Kidney (tissue), 14 donors: ENCODE results near the gene SLX4IP. TPM values are rescaled to one million over a fixed set of nuclear protein-coding genes. Genes with fewer than 3 reads are reported as not detected.

Source experiments
- DNase-seq, 5 donors: peaks; one replicate each; pipeline ENCODE4 v3.0.0-alpha.2; 2013 to 2020
- FAIRE-seq: peaks from 2 replicates; lab custom pipeline; 2012; peaks lifted over from hg19 to GRCh38; lab: Jason Lieb, UNC
- H3K27ac ChIP-seq, 2 donors: one replicate each; pipeline ENCODE4 v1.7.0; 2013; ENCODE audit warnings: low read depth in 2 of 2, low read length in 2 of 2, inconsistent platforms in 1 of 2
- H3K27me3 ChIP-seq: one replicate; pipeline ENCODE4 v1.7.1; 2013; ENCODE audit warnings: low read length, inconsistent platforms; ENCODE audit not compliant: control insufficient read depth, insufficient read depth
- H3K36me3 ChIP-seq, 3 donors: one replicate each; pipeline versions ENCODE4 v1.7.0 to v1.7.1; 2013; ENCODE audit warnings: low read length in 3 of 3, control low read depth in 1 of 3, inconsistent platforms in 1 of 3; ENCODE audit not compliant: insufficient read depth in 3 of 3, control insufficient read depth in 2 of 3
- H3K4me1 ChIP-seq, 3 donors: one replicate each; pipeline versions ENCODE4 v1.7.0 to v1.7.1; 2013; ENCODE audit warnings: low read length in 3 of 3, inconsistent platforms in 1 of 3, low read depth in 1 of 3; ENCODE audit not compliant: control insufficient read depth in 2 of 3, insufficient read depth in 2 of 3
- H3K4me3 ChIP-seq, 3 donors: one replicate each; pipeline versions ENCODE4 v1.7.0 to v1.8.1; 2013; ENCODE audit warnings: low read length in 3 of 3, control low read depth in 1 of 3, inconsistent platforms in 1 of 3
- H3K9ac ChIP-seq, 3 donors: one replicate each; pipeline versions ENCODE4 v1.7.0 to v1.7.1; 2013; ENCODE audit warnings: low read length in 3 of 3, control low read depth in 1 of 3, inconsistent platforms in 1 of 3
- H3K9me3 ChIP-seq, 3 donors: one replicate each; pipeline versions ENCODE4 v1.7.0 to v1.7.1; 2013; ENCODE audit warnings: low read length in 3 of 3, control low read depth in 1 of 3, inconsistent platforms in 1 of 3; ENCODE audit not compliant: control insufficient read depth in 2 of 3, insufficient read depth in 1 of 3
- intact Hi-C: fragments of 100-400 bp; cut with DNase I; formaldehyde crosslinking; loops from one replicate; pipeline ENCODE4 v1.11.1; 2022
- polyA plus RNA-seq: library from polyadenylated mRNA; stranded (reverse); fragments of 350-450 nt; fragmentation: Illumina TruSeq; extraction: RNeasy Lipid Tissue Mini Kit (QIAGEN cat#74804); gene quantifications from one replicate; pipeline ENCODE4 v1.2.3, GENCODE V29; 2014; ENCODE audit warnings: low read depth, low replicate concordance; ENCODE audit not compliant: insufficient read depth
- total RNA-seq: library from RNA; stranded (reverse); fragmentation: NEBNext Ultra II Directional; extraction: Animal tissue kit (Norgen Biotek cat#: 25700); gene quantifications from one replicate; pipeline ENCODE4 v1.2.1, GENCODE V29; 2021
- TF ChIP-seq, protein P1 (sequence below): IDR thresholded peaks from 3 replicates; pipeline ENCODE4 v1.5.1; 2012; ENCODE audit warnings: mild to moderate bottlenecking, moderate library complexity, borderline replicate concordance; ENCODE audit not compliant: insufficient read depth; ENCODE audit errors: extremely low read depth
- donor health status: control.
- donor health status: control.
- donor health status: control.
- donor health status: control.
- donor health status: control.
- donor health status: DM: yes; HTN: yes; CAD: no.
- donor health status: Normal renal cell carcinoma (clear cell type).

SLX4IP gene
- total and polyA plus RNA-seq, 2 donors from 2014 or later = 2.6 to 7.6 TPM

GRCh38 chr20:10648651-10649050, 213.5 kb downstream of the SLX4IP start:
- no peak for DNase-seq
- TF ChIP-seq, protein P1, sequence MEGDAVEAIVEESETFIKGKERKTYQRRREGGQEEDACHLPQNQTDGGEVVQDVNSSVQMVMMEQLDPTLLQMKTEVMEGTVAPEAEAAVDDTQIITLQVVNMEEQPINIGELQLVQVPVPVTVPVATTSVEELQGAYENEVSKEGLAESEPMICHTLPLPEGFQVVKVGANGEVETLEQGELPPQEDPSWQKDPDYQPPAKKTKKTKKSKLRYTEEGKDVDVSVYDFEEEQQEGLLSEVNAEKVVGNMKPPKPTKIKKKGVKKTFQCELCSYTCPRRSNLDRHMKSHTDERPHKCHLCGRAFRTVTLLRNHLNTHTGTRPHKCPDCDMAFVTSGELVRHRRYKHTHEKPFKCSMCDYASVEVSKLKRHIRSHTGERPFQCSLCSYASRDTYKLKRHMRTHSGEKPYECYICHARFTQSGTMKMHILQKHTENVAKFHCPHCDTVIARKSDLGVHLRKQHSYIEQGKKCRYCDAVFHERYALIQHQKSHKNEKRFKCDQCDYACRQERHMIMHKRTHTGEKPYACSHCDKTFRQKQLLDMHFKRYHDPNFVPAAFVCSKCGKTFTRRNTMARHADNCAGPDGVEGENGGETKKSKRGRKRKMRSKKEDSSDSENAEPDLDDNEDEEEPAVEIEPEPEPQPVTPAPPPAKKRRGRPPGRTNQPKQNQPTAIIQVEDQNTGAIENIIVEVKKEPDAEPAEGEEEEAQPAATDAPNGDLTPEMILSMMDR = no peak
- no peak for FAIRE-seq
- H3K9me3 ChIP-seq = no peaks in the 10 kb centered on the region
- H3K36me3 ChIP-seq = peaks cover 14 to 79% (median 31%) of the 10 kb centered on the region in 3 donors
- peaks cover 0 to 3% (median 2%) of the 10 kb centered on the region in 3 donors for H3K4me1 ChIP-seq
- H3K27me3 ChIP-seq = no peaks in the 10 kb centered on the region
- no peak overlapping the region for H3K4me3 ChIP-seq
- no peak overlapping the region for H3K27ac ChIP-seq
- no peak overlapping the region for H3K9ac ChIP-seq
- intact Hi-C loops = no loop called here

DNA sequence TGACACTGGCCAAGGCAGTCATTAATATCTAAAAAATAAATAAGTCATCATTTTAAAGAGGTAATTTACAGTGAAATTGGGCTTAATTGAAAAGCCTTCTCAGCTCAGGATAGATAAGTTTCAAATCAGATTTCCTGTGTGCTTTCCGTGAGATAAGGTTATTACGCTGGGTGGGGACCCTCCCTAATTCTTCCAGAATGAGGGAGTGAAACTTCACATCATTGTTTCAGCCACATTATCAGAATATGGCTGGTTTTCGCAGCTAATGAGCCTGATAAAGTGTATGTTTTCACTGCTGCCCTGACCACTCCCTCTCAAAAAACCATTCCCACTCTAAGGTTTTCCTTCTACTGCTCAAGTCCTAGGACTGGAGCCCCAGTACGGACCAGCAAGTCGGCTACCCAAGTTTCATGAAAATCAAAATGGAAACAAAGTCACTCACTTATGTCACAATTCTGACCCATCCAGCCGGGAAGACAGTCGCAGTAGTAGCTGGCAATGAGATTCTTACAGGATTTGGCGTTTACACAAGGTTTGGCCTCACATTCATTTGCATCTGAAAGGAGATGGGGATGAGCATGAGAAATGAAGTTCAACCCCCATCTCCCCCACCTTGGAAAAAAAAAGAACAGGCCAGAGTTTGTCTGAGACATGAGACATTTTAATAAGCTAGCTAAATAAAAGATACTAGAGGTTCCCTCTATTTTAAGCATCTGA, 214.1 kb downstream of the SLX4IP start:
- DNase-seq (no peak), FAIRE-seq (no peak)
- Histone ChIP-seq H3K4me3 (no peak overlapping the region), H3K36me3 (peaks cover 12 to 74% (median 29%) of the 10 kb centered on the region in 3 donors), H3K9ac (no peak overlapping the region), H3K4me1 (peaks cover 5 to 7% (median 6%) of the 10 kb centered on the region in 3 donors), H3K27ac (no peak overlapping the region), H3K9me3 (no peaks in the 10 kb centered on the region), H3K27me3 (no peaks in the 10 kb centered on the region)
- TF ChIP-seq, protein P1 = no peak
- intact Hi-C loops = no loop called here

GRCh38 chr20:10649797-10650160, 214.7 kb downstream of the SLX4IP start:
- Histone ChIP-seq H3K27me3 (no peaks in the 10 kb centered on the region), H3K9ac (no peak overlapping the region), H3K36me3 (peaks cover 11 to 75% (median 25%) of the 10 kb centered on the region in 3 donors), H3K27ac (no peak overlapping the region), H3K4me3 (no peak overlapping the region), H3K4me1 (peaks cover 10% of the 10 kb centered on the region in 3 donors), H3K9me3 (no peaks in the 10 kb centered on the region)
- FAIRE-seq (no peak), DNase-seq (peak in 1 of 5 donors; percentile 49)
- intact Hi-C loops = no loop called here
- TF ChIP-seq, protein P1 = no peak
